GM12865 (cell line): ENCODE measurements around the gene WDR35.

Experiments
- DNase-seq: peaks from one replicate; pipeline ENCODE4 v3.0.0; 2010; ENCODE audit warnings: low read depth
- H3K4me3 ChIP-seq: 2 replicates; pipeline ENCODE4 v1.5.1; 2011; ENCODE audit warnings: mild to moderate bottlenecking, low read depth, low read length, control low read depth
- TF ChIP-seq, protein P1 (sequence below): IDR thresholded peaks from 2 replicates; pipeline ENCODE4 v1.5.1; 2011; ENCODE audit warnings: low read length, control low read depth, low read depth, inconsistent platforms; ENCODE audit not compliant: insufficient read depth; ENCODE audit errors: missing control alignments

WDR35 gene

DNA sequence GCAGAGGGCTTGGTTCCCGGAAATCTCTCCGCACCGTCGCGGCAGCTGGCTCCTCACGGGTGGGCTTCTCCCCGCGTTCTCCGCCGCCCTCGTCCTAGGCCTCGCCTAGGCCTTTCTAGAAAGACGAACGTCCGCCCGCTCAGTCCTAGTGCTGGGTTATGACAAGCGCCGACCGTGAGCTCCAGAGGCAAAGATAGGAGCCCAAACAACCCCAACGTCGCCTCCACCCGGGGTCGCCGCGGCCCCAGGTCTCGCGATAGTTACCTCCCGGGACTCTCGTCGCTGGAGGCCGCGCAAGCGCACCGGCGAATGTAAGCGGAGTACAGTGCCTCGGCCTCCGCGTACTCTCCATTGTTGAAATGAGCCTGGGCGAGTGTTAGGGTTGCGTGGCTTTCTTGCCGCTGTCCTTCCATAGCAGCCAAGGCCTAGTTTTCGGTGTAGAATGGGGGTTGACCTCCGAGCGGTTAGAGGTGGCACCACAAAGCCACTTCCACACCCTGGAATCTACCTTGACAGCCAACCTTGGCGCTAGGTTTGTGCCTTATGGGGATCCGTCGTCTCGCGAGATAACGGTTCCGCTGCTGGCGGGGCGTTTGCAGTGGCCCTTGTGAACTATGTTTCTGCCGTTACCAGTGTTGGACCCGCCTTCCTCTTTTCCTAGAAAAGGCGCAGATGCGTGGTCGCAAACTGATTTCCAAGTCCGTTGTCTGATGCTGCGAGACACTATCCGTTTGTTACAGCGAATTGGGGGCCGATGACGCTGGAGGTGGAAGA, 88.3 kb downstream of the WDR35 start, which contains the start of gene TTC32:
Gene TTC32, minus strand, starts transcription at position 542 of the 774 bp plus-strand sequence. Its CDS starts 129 bp downstream, at position 413.
- TF ChIP-seq, protein P1, sequence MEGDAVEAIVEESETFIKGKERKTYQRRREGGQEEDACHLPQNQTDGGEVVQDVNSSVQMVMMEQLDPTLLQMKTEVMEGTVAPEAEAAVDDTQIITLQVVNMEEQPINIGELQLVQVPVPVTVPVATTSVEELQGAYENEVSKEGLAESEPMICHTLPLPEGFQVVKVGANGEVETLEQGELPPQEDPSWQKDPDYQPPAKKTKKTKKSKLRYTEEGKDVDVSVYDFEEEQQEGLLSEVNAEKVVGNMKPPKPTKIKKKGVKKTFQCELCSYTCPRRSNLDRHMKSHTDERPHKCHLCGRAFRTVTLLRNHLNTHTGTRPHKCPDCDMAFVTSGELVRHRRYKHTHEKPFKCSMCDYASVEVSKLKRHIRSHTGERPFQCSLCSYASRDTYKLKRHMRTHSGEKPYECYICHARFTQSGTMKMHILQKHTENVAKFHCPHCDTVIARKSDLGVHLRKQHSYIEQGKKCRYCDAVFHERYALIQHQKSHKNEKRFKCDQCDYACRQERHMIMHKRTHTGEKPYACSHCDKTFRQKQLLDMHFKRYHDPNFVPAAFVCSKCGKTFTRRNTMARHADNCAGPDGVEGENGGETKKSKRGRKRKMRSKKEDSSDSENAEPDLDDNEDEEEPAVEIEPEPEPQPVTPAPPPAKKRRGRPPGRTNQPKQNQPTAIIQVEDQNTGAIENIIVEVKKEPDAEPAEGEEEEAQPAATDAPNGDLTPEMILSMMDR: peak; percentile 0
- peak; percentile 95 for DNase-seq
- H3K4me3 ChIP-seq: peak within 1 kb of the TSS; percentile 84

DNA sequence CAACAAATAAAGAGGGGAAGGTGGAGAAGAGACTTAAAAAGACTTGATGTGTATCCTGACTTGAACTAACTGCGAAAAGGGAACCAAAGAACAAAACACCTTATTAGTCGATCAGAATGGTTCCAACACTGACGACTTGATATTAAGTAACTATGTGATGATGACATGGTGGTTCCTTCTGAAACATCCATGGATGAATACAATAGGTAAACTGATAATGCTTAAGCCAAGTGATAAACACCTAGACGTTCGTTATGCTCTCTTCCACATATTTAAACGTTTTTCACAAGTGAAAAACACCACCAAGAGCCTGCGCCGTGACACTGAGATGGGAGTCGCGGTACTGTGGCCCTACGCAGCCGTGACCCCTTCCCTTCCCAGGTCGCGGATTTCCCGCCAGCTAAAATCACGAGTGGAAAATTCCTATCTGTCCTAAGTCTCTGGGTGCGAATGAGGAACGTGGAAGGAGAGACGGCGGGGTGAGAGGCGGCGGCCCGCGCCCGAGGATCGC, 88.9 kb downstream of the WDR35 start:
- TF ChIP-seq, protein P1: no peak
- peak overlapping the region; percentile 84 for H3K4me3 ChIP-seq
- no peak for DNase-seq

DNA sequence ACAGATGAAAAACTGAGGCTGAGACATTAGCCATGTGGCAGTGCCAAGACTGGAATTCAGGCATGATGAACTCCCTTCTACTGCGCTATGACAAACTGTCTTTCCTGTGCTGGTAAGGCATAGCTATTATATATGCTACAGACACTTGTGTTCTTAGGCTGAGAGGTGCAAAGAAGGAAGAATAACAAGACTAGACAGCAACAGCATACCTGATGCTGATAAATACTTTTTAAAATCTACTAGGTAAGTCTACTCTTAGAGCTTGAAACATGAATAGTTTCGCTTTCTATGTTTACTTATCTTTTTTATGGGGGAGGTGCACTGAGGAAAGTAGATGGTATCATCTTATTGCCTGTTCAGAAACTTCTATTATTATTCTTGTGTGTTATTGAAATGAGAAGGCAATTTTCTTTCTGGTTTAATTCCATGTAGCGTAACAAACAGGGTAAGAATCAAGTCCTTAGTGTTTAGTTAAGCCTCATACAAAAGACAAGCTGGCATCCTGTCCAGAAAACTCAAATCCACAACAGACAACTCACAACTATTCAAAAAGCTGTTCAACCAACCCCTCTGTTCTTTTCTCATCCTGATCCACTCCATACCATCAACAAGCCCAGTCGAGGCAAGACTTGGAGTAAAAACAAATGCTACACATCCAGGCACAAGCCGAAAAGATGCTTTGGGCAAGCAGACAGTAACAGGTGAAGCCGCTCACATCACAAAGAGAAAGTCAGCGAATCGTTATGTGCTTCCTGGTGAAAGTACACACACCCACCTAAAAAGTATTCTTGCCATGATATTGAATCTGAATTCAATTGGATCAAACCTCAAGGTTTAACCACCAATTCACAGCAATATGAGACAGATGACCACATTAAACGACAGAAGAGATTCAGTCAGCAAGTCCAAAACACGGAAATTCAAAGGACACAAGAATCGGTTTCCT, 89.6 kb downstream of the WDR35 start:
- peak; percentile 51 for DNase-seq
- H3K4me3 ChIP-seq: peak overlapping the region; percentile 84
- TF ChIP-seq, protein P1: no peak

DNA sequence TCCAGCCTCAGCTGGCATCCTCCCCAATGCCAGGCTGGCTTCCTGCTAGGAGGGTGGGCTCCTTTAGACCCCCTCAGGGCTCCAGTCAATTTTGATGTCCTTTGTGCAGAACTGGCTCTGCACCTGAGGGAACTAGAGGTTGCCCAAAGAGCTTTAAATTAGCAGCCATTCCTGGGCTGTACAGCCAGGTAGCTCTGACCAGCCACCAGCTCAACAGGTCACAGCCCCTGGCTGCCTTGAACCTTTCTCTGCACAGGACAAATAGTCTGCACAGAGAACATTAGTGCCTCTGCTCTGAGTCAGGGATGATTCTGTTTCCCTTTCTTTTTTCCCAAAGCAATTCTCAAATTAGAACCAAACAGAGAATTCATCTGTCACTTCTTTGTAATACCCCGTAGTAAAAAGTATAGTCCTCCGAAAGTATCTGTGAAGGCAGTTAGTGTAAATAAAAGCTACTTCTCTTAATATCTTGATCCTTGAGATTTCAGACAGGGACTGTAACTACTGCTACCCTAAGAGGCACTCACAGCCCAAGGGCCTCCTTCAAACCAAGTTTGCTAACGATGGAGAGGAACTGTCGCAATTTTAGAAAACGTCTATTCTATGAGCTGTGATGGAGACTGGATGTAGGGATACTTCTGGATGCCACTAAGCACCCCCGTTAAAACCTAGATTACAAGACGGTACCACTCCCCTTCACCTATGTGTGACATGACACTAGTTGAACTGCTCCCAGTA, 91.1 kb downstream of the WDR35 start:
- H3K4me3 ChIP-seq: peak overlapping the region; percentile 58
- no peak for DNase-seq
- TF ChIP-seq, protein P1: no peak

DNA sequence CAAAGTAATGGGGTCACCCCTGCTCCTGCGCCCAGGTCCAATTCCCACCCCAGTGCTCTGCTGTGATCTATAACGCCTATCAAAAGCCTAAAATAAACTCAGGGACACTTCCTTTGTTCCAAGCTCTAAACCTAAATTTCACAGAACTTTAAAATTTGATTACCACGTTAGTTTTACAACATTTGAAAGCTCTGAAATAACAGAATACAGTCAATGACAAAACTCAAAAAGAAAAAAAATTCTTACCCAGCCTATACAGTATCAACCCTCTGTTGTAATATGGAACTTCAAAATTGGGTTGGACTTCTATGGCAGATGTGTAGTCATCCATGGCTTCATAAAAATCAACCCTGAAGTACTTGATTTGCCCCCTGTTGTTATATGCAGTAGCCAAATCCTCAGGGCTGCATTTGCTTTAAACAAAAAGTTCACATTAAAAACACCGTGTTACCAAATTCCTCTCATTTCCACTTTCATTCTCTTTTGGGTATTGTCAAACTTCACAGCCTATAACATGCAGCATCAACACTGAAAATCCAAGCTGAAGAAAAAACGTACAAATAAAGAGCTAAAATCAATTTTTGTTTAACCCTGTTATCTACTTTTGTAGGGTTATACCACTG, 92.2 kb downstream of the WDR35 start:
- no peak for DNase-seq
- H3K4me3 ChIP-seq: peak overlapping the region; percentile 58
- TF ChIP-seq, protein P1: no peak

DNA sequence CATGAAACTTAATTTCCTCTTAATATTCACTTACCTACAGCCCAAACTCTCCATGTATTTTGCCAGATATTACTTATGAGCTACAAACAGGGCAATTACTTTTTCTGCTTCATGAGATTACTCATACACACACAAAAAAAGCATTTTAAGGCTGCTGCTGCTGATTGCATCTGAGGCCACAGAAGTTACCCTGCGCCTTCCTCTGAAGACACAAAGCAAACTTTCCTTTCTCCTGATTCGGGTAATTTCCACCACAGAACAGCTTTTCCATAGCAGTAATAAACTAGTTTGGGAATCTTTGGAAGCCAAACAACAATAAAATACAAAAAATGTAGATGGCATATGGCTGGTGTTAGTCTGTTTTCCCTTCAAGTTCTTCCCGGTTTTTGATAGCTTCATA, 94.4 kb downstream of the WDR35 start:
- DNase-seq: peak; percentile 40
- H3K4me3 ChIP-seq: peak overlapping the region; percentile 58
- TF ChIP-seq, protein P1: no peak
